HCT116 (cell line): ENCODE data around the gene DYDC1.

ENCODE experiments used
- CEBPB ChIP-seq: IDR thresholded peaks from 2 replicates; pipeline ENCODE4 v1.6.1; 2012; ENCODE audit warnings: low read depth
- EZH2 ChIP-seq: fragments of 200-600 bp; sonication (generic); IDR thresholded peaks from 2 replicates; pipeline ENCODE4 v1.6.1; 2017; ENCODE audit warnings: antibody characterized with exemption, mixed run types
- POLR2A ChIP-seq: IDR thresholded peaks from 2 replicates; pipeline ENCODE4 v1.7.0; 2011; ENCODE audit warnings: borderline replicate concordance; ENCODE audit not compliant: insufficient read depth, insufficient read length; ENCODE audit errors: extremely low read depth
- SP1 ChIP-seq: IDR thresholded peaks from 2 replicates; pipeline ENCODE4 v1.6.1; 2012; ENCODE audit warnings: low read depth
- ZNF274 ChIP-seq: fragments of 200-500 bp; sonication (Bioruptor generic); IDR thresholded peaks from 2 replicates; pipeline ENCODE4 v1.6.1; 2014; ENCODE audit warnings: mild to moderate bottlenecking, low read depth, low read length, inconsistent platforms
- TF ChIP-seq, protein P1 (sequence below), 3 experiments: fragments of 200-600 bp in 1 of 3; sonication (generic) in 1 of 3; IDR thresholded peaks in 2 of 3; conservative IDR thresholded peaks in 1 of 3; 2 replicates each; pipeline ENCODE4 v1.5.1; 2012 to 2017; ENCODE audit warnings: low read depth in 2 of 3, low read length in 2 of 3, antibody characterized with exemption in 1 of 3, borderline replicate concordance in 1 of 3, control low read depth in 1 of 3, mild to moderate bottlenecking in 1 of 3, mixed read lengths in 1 of 3, mixed run types in 1 of 3, moderate library complexity in 1 of 3; ENCODE audit not compliant: insufficient read depth in 1 of 3
- TF ChIP-seq, protein P2 (sequence below): IDR thresholded peaks from 2 replicates; pipeline ENCODE4 v1.6.1; 2012

- TF ChIP-seq EZH2: no peak
- no peak for TF ChIP-seq SP1
- no peak for TF ChIP-seq ZNF274
- TF ChIP-seq, protein P1, sequence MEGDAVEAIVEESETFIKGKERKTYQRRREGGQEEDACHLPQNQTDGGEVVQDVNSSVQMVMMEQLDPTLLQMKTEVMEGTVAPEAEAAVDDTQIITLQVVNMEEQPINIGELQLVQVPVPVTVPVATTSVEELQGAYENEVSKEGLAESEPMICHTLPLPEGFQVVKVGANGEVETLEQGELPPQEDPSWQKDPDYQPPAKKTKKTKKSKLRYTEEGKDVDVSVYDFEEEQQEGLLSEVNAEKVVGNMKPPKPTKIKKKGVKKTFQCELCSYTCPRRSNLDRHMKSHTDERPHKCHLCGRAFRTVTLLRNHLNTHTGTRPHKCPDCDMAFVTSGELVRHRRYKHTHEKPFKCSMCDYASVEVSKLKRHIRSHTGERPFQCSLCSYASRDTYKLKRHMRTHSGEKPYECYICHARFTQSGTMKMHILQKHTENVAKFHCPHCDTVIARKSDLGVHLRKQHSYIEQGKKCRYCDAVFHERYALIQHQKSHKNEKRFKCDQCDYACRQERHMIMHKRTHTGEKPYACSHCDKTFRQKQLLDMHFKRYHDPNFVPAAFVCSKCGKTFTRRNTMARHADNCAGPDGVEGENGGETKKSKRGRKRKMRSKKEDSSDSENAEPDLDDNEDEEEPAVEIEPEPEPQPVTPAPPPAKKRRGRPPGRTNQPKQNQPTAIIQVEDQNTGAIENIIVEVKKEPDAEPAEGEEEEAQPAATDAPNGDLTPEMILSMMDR (IDR thresholded peaks at IDR 0.05 in 2 of 3, conservative IDR thresholded peaks at IDR 0.05 in 1 of 3; ENCODE audit: borderline replicate concordance in 1 of 3, insufficient read depth in 1 of 3, low read depth in 2 of 3, low read length in 2 of 3): no peak
- no peak for TF ChIP-seq CEBPB
- TF ChIP-seq POLR2A: no peak
- TF ChIP-seq, protein P2, sequence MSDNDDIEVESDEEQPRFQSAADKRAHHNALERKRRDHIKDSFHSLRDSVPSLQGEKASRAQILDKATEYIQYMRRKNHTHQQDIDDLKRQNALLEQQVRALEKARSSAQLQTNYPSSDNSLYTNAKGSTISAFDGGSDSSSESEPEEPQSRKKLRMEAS: no peak
These were observed 36.2 kb downstream of the DYDC1 start for GRCh38 chr10:80320377-80320776.
